NCI-H2171 treated with DMSO at 0.1 percent for 48 hours (cell line): Measurements from ENCODE around the gene GALNT13.

Experiments used
- DNase-seq: peaks from one replicate; lab custom pipeline; 2025; lab: John Stamatoyannopoulos, UW

GALNT13 gene

DNA sequence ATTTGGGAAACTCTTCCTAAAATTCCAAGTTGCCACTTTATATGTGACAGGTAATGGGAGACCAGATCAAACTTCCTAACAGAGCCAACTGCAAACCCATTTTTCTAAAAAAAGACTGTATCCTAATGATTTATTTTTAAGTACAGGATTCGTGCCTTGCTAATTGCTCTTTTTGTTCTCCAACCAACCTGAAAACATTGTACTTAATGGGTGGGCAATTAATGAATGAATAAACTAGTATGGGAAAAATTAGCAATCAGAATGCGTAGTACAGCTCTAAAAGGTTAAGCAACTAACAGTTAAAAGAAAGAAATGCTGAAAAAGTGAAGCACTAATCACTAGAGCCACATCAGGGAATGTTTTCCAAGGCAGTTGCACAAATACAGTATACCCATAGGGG lies 609.6 kb downstream of the GALNT13 start:
- no peak for DNase-seq

DNA sequence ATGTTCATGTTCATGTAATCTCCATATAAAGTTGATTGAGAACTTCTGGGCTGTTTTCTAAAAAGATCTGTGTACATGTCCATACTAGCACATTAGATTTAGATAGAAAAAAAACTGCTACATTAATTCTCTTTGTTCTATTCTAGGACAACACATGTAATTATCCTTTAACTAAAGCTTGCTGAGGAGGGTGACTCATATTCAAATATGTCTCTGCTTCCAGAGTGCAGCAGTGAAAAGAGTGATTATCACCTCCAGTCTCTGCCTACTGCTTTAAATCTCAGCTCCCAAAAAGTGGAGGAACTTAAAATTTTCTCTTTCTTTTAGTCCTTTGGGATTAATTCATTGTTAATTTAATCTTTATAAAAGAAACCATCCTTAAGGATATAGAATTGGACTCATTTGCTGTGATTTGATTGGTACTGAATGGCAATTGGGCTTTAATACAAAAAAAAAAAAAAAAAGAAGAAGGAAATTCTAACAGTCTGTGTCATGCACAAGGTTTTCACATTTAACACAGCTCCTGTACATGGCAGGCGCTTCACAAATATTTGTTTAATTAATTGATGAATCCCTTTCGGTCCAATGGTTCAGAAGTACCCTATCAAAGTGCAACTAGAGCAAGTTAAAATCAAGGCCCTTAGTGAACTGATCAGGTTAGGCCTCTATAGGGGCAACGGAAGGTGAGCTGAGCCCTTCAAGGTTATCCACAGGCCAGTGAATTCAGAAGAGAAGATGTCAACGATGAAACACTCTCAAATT lies 612.8 kb downstream of the GALNT13 start:
- DNase-seq = no peak

DNA sequence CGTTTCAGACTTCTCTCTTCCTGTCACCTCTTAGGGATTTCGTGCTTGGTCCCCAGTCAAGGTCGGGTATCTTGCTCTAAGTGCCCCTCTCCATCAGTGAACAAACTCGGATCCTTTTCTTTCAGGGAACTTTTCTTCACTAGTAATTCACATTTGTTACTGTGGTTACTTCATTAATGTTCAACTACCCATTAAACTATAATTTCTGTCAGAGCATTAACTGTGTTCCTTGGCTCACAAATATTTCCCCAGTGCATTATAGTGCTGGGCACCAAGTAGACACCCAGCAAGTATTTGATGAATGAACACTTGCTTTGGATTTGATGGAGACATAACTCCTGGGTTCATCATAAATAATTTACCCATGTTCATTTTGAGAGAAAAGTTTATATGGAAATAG lies 617.1 kb downstream of the GALNT13 start:
- no peak for DNase-seq

DNA sequence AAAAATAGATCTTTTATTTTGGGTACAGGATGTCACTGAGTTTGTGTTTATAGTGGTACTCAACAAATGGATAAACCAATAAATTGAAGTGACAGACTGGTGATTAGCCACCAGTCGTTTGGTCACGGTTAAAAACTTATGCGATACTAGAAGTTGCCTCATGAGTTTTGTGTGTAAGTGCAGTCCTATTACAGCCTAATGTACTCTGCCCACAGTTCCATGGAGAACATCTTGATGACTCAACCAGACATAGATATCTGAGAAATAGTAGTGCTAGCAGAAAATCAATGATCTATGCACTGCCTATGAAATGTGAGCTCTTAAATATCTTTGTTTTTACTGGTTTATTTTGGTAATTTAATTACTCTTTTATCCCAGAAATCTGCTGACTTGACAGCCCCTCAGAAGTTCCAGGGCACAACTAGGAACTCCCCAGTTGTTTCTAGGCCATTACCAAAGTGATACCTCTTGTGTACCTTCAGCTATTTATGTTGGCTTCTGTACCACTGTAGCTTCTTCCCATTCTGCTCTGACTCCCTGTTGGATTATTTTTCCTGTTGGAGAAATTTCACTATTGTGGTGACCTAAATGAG lies 617.6 kb downstream of the GALNT13 start:
- DNase-seq = no peak

DNA sequence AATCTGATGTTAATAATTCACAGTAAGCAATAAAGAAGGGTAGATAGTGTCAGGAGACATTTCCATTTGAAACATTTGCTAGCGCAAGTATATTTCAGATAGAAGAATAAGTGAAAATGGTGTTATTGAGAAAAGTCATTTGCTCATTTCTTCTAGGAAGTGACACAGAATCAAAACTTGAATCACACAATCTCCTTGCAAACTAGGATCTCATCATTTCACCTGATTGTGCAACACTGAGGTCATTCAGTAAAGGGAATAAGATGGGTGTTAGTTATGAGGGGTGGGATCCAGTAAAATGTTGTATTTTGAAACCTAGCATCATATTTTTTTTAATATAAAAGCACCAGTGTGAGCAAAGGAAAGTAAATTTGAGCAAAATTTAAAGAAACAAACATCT lies 618.8 kb downstream of the GALNT13 start:
- DNase-seq = no peak

- DNase-seq = no peak
Measured at GRCh38 chr2:154495455-154495868, 623.7 kb downstream of the GALNT13 start.

- no peak for DNase-seq
Measured at GRCh38 chr2:154497019-154497418, 625.3 kb downstream of the GALNT13 start.
